NCI-H187 treated with DMSO at 0.1 percent for 48 hours (cell line): ENCODE data around the gene KLK11.
"Not testable (repeated sequence)": the region's sequence is repeated elsewhere in the genome, so short reads cannot be mapped to it uniquely, and the experiment has no call there.

Source experiments
- DNase-seq: peaks from one replicate; lab custom pipeline; 2025; lab: John Stamatoyannopoulos, UW

Gene KLK11

DNA sequence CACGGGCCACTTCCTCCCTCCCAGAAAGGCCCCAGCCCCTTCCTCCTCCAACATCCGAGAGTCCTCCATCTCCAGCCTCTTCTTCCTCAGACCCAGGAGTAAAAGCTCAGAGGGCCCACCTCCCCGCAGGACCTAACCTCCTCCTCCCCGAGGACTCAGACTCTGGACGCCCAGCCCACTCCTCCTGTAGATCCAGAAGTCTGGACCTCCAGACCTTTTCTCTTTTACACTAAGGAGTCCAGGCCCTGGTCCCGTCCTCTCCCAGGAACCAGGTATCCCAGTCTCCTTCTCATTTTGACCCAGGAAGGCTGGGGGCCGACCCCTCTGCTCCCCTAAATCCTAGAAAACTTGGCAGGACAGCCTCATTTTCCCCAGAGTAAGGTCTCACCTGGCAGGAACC lies 23.1 kb downstream of the KLK11 start:
- no peak for DNase-seq

DNA sequence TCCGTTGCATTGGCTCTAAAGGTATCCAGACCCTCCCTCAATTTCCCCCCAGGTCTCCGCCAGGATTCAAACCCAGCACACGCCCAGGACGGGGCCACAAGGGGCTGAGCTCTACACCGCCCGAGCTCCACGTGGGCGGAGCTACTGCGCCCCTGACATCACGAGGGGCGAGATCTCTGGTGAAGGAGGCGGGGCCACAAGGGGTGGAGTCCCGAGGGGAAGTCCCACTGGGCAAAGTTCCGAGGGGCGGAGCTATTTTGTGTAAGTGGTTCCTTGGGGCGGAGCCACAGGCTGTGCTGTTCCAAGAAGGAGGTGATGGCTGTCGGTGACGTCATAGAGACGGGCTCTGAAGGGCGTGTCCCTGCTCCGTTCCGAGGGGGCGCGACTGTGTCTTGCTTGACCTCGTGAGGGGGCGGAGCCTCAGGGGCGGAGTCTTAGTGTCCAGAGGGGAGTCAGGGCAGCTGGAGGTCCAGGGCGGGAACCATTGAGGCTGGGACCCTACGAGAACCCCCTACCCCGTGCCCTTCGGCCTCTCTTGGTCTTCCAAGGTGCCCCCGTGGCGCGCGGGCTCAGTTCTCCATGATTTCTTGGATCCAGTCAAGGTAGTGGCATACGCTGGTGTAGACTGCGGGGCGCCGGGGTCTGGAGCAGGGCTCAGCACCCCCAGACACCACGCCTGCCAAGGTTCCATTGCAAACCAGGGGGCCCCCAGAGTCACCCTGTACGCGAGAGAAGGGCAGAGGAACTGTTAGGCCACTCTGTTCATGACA lies 23.7 kb downstream of the KLK11 start:
- no peak for DNase-seq

DNA sequence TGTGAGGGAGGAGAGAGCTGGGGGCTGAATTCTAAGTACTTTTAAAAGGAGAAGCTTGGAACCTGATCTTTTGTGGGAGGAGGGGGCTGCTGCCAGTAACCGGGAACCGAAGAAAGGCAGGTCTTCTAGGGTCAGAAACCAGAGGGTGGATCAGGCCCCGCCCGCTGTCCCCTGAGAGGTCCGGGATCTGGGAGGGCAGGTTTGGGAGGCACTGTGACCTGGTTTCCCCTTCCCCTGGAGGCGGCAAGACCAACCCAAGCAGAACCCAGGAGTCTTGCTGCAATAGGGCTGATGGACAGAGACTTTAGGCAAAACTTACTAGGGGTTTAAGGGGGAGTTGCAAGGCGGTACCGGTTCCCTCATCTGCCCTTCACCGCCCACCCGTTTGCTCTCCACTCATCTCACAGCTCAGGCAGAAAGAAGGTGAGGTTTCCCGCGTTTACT lies 24.3 kb downstream of the KLK11 start:
- DNase-seq: no peak

DNA sequence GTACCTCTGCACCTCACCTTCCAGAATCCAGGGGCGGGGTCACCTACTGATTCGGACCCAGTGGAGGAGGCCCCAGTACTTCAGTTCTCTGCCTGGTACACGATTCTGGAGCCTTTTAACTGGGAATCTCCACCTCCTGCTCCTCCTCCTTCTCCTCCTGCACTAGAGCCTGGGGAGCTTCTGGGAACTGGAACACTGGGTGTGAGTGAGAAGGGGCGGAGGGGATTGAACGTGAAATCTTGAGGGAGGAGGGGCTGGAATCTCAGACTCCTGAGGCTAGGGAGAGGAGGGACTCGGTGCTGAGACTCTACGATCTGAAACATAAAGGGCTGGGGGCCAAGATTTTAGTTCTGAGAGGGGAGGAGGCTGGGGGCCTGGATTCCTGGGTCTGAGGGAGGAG lies 24.9 kb downstream of the KLK11 start, which contains the start of gene KLK8:
Gene KLK8, minus strand, starts transcription at position 90 of the 400 bp plus-strand sequence. CDS start 437 bp downstream, outside the sequence.
- DNase-seq: no peak

DNA sequence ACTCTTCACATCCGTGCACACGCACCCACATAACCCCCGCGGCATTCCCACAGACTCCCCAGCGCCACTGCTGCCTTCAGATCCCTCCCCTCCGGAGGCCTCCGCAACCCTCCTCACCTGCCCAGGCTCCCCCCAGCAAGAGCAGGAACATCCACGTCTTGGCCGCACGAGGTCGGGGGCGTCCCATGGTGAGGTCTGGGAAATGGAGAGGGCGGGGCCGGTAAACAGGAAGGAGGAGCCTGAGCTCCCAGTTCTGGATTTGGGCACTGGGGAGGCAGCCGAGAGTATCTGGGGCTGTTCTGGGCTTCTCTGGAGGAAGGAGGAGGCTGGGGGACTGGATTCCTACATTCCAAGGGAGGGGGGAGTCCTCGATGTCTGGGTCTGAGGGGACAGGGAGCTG lies 25.4 kb downstream of the KLK11 start:
- DNase-seq: no peak

DNA sequence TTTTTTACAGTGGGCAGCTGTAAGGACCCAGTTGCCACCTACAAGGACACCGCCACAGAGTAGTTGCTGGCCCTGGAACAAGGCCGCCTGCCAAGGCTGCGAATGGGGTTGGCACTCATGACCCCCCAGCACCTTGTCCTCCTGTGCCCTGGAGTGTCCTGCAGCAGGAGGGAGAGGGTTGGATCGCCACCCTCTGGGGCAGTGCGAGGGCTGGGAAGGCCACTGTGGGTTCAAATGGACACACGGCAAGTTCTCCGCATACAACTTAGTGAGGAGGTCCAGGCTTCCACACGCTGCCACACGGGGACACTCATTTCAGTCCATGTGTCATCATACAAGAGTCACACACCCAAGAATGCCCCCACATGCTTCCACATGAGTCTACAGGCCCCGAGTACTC lies 26.0 kb downstream of the KLK11 start:
- no peak for DNase-seq

DNA sequence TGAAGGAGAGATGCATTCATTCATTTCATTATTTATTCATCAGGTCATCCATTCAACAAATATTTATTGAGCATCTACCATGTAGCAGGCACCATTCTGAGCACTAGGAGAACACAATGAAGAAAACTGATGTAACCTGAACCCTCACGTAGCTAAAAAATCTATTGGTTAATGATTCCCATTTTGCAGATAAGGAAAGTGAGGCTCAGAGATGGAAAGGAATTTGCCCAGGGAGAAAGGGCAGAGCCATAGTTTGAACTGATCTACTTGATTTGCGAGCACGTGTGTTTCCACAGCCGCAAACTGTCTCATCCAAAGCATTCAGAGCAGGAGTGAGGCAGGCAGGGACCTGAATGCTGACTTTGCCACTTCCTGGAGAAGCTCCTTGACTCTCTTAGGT lies 27.7 kb downstream of the KLK11 start:
- DNase-seq: no peak

DNA sequence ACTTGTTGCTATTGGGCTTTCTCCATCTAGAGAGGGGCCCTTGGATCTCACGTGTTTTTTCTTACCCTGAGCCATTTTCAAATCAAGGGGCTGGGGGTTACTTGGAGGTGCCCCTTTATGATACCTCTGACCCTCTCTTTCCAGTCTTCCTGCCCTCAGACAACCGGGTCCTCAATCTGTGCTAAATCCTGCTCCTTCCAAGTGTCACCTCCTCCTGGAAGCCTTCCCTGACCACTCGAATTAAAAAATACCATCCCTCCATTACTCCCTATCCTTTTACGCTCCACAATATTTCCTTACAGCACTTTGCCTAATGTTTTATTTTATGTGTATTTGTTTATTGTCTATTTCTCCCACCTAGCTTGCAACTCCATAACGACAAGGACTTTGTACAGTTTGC lies 28.4 kb downstream of the KLK11 start:
- no peak for DNase-seq

DNA sequence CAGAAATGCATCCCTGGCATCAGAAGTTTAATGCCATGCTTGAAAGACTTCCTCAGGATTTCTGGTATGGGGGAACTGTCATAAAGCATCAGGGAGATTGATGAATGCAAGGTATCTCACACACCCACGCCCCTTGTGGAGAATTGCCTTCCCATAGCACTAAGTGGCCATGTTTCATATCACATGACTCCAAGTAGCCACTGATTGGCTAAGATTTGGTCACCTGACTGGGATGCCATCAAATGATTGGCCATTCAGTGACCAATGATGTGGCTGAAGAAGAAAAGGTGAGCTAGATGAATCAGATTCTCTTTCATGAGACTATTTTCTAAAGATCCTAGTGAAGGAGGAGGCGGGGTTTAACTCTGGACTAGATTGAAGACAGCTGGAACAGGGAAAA lies 32.3 kb downstream of the KLK11 start:
- DNase-seq: no peak

DNA sequence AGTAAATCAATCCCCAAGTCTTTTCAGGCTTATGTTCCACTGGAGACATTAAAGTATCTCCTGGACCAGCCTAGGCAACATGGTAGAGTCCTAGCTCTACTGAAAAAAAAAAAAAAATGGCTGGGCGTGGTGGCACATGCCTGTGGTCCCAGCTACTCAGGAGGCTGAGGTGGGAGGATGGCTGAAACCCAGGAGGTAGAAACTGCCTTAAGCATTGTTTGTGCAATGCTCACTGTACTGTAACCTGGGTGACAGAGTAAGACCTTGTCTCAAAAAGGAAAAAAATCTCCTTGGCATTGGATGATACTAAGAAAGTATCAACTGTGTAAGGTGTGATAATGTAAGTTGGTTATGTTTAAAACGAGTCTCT lies 33.8 kb downstream of the KLK11 start:
- DNase-seq: no peak

DNA sequence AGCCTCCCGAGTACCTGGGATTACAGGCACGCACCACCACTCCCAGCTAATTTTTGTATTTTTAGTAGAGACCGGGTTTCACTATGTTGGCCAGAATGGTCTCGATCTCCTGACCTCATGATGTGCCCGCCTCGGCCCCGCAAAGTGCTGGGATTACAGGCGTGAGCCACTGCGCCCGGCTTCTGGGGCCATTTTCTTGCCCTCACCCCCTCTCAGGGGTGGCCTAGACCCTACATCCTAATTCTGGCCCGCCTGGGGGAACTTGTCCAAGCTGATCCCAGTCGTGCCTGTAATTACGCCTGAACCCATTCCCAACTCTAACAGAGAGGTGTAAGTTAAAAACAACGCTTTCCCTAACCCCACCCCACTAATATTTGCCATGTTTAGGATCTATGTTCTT lies 42.0 kb downstream of the KLK11 start:
- not testable (repeated sequence) for DNase-seq

DNA sequence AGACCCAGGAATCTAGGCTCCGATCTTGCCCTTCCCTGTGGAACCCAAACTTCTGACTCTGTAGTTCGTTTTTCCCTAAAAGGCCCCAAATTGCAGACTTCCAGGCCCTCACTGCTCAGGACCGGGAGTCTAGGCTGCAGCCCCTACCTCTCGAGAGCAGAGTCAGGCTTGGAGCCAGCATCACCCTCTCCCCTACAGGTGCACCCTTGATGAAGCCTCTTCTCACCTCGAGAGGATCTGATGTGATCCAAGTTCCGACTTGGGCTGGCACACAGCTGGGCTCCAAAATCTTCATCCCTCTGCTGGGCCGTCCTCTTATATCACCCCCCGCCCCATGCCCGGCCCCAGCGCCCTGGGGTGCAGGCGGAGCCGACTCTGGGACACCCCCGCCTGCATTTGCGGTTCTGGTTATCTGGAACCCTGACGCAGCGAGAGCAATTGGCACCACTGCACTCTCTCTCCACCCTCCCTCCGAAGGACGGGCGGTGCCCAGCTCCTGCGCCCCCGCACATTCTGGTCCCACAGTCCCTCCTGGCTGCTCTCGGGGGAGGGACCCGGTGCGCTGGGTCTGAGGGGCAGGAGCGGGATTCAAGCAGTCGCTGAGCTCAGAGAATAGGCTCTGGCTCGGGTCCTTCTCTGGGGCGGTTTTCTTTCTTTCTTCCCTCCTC lies 42.7 kb downstream of the KLK11 start, which contains the start of gene KLK7:
Gene KLK7, minus strand, starts transcription at position 293 of the 668 bp plus-strand sequence. CDS start 1,518 bp downstream, outside the sequence.
- no peak for DNase-seq

DNA sequence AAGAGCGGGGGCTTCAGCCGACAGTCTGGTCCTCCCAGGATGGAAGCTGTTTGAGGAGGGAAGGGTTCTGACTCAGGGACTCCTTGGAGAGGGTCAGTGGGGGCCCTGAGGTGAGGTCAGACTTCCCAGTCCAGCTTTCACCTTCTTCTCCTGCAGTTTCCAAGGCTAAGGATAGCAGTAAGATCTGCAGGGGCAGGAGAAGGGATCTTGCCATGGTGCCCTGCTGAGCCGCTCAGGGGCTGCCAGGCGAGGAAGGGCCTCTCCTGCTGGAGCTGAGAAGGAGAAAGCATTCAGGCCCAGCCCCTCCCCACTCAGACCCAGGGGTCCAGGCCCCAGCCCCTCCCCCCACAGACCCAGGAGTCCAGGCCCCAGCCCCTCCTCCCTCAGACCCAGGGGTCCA lies 44.2 kb downstream of the KLK11 start:
- no peak for DNase-seq

DNA sequence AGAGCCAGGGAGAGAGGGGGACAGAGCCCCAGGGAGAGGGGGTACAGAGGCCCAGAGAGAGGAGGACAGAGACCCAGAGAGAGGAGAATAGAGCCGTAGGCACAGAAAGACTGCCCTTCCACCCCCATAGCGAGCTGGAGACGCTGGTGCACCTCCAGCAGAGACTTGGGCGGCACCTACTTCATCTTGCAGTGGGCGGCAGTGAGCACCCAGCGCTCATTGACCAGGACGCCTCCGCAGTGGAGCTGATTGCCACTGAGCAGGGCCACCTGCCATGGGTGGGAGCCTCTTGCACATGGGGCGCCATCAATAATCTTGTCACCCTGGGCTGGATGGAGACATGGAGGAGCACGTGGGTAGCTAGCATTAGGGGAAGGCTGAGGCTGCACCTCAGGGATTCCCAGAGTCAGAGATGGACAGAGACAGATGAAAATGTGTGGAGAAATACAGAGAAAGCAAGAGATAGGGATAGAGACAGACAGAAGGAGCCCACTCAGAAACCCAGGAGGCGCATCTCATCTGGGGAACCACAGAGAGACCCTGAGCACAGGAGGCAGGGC lies 44.7 kb downstream of the KLK11 start:
- no peak for DNase-seq

DNA sequence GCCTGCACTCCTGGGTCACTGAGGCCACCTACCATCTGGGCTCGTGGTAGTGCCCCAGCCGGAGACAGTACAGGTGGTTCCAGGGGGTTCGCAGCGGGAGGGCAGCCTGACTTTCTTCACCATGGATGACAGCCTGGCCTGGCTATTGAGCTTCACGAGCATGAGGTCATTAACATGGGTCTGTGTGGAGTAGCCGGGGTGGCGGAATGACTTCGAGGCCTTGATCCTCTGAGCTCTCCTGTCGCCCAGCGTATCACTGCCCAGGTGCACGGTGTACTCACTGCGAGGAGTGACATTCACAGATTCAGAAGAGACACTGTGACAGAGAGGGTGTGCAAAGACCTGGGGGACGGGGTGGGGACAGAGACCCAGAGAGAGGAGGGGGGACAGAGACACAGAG lies 46.2 kb downstream of the KLK11 start:
- no peak for DNase-seq

DNA sequence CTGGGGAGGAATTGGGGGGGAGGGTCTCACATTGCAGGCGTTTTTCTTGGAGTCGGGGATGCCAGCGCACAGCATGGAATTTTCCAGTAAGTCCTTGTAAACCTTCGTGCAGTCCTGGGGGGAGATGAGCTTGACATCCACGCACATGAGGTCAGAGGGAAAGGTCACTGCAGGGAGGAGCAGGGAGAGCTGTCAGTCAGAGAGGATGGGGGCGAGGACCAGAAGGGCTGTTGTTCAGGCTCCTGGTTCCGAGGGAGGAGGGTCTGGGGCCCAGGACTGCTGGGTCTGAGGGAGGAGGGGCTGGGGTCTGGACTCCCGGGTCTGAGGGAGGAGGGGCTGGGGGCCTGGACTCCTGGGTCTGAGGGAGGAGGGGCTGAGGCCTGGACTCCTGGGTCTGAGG lies 46.7 kb downstream of the KLK11 start:
- DNase-seq: no peak

DNA sequence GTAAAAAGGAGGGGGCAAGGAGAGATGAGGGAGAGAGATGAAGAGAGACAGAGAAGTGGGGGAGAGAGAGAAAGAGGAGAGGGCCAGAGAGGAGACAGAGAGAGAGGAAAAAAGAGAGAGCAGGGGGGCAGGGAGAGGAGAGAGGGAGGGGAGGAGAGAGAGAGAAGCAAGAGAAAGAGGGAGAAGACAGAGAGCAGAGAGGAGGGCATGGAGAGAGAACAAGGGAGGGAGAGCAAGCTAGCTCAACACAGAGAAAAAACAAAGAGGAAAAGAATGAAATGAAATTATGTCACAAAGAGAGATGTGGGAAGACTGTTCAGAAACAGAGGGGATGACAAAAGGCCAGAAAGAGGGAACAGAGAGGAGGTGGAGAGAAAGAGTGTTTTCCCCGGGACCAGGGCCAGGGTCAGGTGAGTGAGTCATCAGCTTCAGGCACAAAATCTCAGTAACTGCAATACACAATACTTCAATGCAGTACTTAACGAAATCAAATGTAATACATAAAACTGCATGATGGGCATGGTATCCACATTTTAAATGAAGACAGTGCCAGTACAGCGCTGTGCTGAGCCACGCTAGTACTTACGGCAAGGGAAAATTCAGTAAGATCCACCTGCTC lies 47.5 kb downstream of the KLK11 start:
- DNase-seq: no peak

DNA sequence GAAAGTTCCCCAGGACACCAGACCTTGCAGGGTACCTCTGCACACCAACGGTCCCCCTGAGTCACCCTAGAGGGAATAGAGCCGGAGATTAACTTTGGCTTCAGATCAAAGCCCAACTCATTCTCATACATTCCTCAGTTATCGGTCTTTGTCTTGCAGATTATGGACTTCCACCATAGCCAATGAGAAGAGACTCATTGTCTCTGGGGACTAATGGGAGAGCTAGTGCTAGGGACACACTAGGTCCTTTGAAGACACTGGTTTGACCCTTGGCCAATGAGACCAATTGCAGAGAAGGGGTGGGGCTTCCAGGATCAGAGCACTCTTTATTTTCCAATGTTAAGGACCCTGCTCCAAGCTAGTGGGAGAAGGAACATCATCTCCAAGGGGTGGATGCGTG lies 48.8 kb downstream of the KLK11 start:
- no peak for DNase-seq

DNA sequence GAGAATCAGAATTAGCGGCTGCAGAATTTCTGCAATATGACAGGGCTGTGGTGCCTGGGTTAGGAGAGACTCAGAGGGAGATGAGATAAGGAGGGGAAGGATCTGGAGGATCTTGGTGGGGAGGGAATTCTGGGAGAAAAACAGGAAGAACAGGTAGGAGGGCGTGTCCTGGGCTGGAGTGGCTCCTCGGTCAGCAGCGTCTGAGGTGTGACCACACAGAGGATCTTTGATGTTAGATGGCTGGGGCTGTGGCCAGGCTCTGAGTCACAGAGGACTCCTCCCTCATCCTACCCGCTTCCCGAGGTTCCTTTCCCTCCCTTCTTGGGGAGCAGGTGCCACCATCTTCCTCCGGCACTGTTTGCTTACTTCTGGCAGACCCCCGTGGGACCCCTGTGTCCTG lies 50.6 kb downstream of the KLK11 start:
- DNase-seq: no peak

DNA sequence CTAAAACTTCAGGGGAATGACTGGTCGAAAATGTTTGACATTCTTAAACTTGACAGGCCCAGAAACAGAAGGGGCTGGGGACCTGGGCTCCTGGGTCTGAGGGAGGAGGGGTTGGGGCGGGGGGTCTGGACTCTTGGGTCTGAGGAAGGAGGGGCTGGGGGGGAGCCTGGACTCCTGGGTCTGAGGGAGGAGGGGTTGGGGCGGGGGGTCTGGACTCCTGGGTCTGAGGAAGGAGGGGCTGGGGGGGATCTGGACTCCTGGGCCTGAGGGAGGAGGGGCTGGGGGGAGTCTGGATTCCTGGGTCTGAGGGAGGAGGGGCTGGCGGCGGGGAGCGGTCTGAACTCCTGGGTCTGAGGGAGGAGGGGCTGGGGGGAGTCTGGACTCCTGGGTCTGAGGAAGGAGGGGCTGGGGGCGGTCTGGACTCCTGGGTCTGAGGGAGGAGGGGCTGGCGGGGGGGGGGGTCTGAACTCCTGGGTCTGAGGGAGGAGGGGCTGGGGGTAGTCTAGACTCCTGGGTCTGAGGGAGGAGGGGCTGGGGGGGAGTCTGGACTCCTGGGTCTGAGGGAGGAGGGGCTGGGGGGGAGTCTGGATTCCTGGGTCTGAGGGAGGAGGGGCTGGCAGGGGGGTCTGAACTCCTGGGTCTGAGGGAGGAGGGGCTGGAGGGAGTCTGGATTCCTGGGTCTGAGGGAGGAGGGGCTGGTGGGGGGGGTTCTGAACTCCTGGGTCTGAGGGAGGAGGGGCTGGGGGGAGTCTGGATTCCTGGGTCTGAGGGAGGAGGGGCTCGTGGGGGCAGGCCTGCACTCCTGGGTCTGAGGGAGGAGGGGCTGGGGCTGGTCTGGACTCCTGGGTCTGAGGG lies 51.5 kb downstream of the KLK11 start:
- no peak for DNase-seq

DNA sequence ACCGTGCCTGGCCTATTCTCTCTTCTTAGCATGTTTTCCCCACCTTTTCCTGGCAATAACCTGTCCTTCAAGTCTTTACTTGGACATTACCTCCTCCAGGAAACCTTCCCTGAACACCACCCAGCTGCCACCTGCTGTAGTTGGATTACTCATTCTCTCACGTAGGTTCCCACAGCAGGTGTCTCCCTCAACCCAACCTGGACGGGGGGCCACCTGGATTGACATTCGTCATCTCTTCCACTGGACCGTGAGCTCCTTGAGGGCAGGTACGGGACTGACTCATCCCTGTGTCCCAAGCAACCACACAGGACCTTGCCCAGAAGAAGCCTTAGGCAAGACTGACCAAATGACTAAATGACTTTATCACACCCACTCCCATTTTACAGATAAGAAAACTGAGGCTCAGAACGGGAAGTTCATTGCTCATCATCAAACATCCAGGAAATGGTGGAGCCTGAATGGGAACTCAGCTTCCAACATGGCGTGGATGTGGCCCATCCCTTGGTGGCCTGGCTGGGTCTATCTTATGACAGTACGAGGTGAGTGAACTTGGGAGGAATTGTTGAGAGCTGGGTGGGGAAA lies 53.5 kb downstream of the KLK11 start:
- DNase-seq: no peak
